BJ (cell line): Measurements from ENCODE around the gene DRC7. TPM values are rescaled to one million over a fixed set of nuclear protein-coding genes. Genes with fewer than 3 reads are reported as not detected.

ENCODE experiments used
- CTCF ChIA-PET: fragments of 350-600 bp; formaldehyde crosslinking; extraction: SDS; loops from one replicate; lab custom pipeline; 2021; ENCODE audit warnings: antibody characterized with exemption, inconsistent platforms; lab: Yijun Ruan, JAX
- POLR2A ChIA-PET: fragments of 300-600 bp; sonication (Branson Sonifier 250); formaldehyde crosslinking; extraction: SDS; loops from one replicate; lab custom pipeline; 2021; ENCODE audit warnings: antibody characterized with exemption; lab: Charles Lee
- DNase-seq: peaks from one replicate; pipeline ENCODE4 v3.0.0-alpha.2; 2011; ENCODE audit warnings: low read depth
- H3K27me3 ChIP-seq: 2 replicates; pipeline ENCODE4 v1.6.0; 2011; ENCODE audit warnings: low read length; ENCODE audit not compliant: control insufficient read depth, insufficient read depth
- H3K36me3 ChIP-seq: 2 replicates; pipeline ENCODE4 v1.5.1; 2011; ENCODE audit warnings: low read length; ENCODE audit not compliant: control insufficient read depth, insufficient read depth
- H3K4me3 ChIP-seq: 2 replicates; pipeline ENCODE4 v1.5.1; 2011; ENCODE audit warnings: low read depth, mild to moderate bottlenecking, control low read depth, low read length
- polyA plus RNA-seq: library from polyadenylated mRNA; depleted of rRNA; stranded (reverse); fragments of >200 nt; gene quantifications from 2 replicates; pipeline ENCODE4 v1.2.3, GENCODE V29; 2011
- TF ChIP-seq, protein P1 (sequence below): IDR thresholded peaks from 2 replicates; pipeline ENCODE4 v1.5.1; 2011; ENCODE audit warnings: low read depth, mild to moderate bottlenecking, control low read depth, inconsistent platforms, low read length, moderate library complexity; ENCODE audit not compliant: insufficient read depth

DRC7 gene
- polyA plus RNA-seq, 1 experiment: not detected

DNA sequence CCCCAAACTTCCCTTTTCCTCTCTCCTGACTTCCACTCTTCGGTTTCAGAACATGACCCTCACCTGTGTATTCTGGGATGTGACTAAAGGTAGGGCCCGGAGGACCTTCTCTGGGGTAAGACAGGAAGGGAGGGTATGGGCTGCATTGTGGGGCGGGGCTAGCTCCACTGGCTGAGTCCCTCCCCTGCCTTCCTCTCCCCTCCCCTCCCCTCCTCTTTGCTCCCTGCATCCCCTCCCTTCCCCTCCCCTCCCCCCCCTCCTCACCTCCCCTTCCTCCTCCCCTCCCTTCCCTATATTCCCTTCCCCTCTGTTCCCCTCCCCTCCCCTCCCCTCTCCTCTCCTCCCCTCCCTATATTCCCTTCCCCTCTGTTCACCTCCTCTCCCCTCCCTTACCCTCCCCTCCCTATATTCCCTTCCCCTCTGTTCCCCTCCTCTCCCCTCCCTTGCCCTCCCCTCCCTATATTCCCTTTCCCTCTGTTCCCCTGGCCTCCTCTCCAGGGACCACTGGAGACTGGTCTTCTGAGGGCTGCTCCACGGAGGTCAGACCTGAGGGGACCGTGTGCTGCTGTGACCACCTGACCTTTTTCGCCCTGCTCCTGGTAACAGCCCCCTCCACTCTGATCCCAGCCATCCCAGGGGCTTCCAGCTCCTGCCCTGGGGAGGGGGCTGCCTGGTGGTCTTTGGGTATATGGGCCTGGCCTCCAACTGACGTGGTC, 14.7 kb upstream of the DRC7 start:
- Histone ChIP-seq H3K36me3 (no peaks in the 10 kb centered on the region), H3K27me3 (peaks cover 7% of the 10 kb centered on the region), H3K4me3 (no peak overlapping the region)
- no peak for DNase-seq
- ChIA-PET POLR2A (no interaction called here), CTCF (no interaction called here)
- TF ChIP-seq, protein P1, sequence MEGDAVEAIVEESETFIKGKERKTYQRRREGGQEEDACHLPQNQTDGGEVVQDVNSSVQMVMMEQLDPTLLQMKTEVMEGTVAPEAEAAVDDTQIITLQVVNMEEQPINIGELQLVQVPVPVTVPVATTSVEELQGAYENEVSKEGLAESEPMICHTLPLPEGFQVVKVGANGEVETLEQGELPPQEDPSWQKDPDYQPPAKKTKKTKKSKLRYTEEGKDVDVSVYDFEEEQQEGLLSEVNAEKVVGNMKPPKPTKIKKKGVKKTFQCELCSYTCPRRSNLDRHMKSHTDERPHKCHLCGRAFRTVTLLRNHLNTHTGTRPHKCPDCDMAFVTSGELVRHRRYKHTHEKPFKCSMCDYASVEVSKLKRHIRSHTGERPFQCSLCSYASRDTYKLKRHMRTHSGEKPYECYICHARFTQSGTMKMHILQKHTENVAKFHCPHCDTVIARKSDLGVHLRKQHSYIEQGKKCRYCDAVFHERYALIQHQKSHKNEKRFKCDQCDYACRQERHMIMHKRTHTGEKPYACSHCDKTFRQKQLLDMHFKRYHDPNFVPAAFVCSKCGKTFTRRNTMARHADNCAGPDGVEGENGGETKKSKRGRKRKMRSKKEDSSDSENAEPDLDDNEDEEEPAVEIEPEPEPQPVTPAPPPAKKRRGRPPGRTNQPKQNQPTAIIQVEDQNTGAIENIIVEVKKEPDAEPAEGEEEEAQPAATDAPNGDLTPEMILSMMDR: no peak

DNA sequence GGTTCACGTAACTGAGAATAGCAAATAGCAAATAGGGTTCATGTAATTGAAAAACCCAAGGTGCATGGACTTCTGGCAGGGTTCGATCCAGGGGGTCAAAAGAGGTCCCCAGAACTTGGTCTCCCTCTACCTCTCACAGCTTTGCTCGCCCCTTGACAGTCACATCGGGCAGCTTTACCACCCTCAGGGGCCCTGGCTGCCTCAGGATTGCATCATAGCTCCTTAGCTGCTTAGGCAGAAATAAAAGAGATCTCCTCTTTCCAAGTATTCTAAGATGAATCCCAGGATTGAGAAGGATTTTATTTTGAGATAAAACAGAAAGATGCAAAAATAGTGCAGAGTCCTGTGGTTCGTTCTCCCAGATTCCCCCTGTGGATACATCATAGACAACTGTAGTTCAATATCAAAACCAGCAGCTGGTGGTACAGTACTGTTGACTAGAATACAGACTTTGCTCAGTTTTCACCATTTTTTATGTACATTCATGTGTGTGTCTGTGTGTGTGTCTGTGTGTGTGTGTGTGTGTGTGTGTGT, 13.7 kb upstream of the DRC7 start:
- DNase-seq: no peak
- Histone ChIP-seq H3K36me3 (no peaks in the 10 kb centered on the region), H3K27me3 (peaks cover 7% of the 10 kb centered on the region), H3K4me3 (no peak overlapping the region)
- ChIA-PET CTCF (no interaction called here), POLR2A (no interaction called here)
- TF ChIP-seq, protein P1: no peak

DNA sequence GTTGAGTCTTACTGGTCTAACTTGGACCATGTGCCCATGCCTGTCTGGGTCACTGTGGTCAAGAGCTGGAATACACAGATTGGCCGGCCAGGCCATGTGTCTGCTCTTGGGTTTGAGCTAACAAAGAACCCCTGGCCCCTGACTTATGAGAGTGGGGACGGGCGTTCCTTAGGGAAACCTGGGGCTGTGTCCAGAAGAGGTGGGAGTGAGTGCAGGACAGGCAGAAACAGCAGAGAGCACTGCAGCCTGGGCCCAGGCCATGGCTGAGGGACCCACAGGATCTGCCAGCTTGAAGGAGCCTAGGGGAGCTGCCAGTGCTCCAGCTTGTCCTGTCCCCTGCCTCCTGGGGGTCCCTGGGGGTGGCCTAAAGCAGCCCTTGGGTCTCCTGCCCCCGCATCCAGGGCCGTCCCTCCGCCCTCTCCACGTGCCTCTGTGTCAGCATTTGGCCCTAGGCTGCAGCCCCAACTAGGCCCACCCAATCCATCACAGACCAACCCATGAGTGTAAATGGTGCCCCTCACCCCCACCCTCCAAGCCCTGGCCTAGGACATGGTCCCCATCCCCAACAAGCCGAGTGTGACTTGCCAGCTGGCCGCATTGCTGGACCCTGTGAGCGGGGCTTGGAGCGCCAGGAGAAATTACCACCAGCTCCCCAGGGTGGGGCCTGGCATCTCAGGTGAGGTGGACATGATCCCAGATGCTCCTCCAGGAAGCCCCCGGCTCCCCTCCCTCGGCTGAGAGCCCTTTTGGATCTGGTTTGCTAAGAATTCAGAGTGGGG, 12.5 kb upstream of the DRC7 start:
- Histone ChIP-seq H3K27me3 (peaks cover 4% of the 10 kb centered on the region; the same call in 1 of the 2 replicates), H3K4me3 (no peak overlapping the region), H3K36me3 (no peaks in the 10 kb centered on the region)
- no peak for DNase-seq
- CTCF ChIA-PET: interaction anchor here (0.7 to 1.0 kb wide), 2 partner anchors 13 to 396 kb away, joined by 3 read pairs; partner anchors contain the start of gene DRC7
- TF ChIP-seq, protein P1: no peak
- POLR2A ChIA-PET: no interaction called here

DNA sequence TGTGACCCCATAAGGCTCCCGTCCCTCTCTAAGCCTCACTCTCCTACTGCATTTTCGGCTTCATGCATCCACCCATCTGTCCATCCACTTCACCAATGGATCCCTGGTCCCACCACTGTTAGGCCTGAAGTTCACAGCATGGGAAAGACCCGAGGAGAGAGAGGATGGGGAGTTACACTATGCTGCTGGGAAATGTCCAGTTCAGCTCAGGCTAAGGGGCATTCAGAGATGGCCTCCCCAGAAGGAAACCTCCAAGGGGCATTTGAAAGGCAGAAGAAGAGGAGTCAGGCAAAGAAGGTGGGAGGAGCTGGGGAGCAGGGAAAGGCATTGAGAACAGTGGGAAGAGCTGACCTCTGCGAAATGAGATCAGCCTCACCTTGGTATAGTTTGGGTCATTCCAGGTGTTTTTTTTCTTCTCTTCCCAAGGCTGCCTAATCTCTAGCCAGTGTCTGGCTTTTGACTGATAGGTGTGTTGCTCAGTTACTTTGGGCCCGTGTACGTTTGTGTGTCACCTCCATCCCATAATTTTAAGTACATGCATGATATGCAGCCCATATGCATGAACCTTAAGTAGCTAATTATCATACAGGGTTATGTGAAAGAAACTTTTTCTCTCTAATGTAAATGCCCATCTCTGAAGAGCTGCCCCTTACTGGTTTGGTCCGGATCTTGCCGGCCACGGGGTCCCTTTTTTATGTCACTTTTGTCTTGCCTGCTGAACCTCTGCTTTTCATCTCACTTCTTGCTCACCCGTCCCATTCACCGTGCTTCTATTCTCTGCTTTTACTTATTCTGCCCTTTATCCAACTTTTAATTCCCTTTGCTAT, 11.6 kb upstream of the DRC7 start:
- peaks cover 4% of the 10 kb centered on the region; the same call in 1 of the 2 replicates for H3K27me3 ChIP-seq
- ChIA-PET CTCF (interaction anchor here (1.0 to 1.1 kb wide), 3 partner anchors 11 to 35 kb away, joined by 3 read pairs; partner anchors contain the start of gene DRC7), POLR2A (no interaction called here)
- TF ChIP-seq, protein P1: no peak
- H3K36me3 ChIP-seq: no peaks in the 10 kb centered on the region
- no peak overlapping the region for H3K4me3 ChIP-seq
- no peak for DNase-seq
